GM12878 (cell line): ENCODE results near the gene ATP5PD. TPM values are rescaled to one million over a fixed set of nuclear protein-coding genes. Genes with fewer than 3 reads are reported as not detected.

Experiments used
- ATF7 ChIP-seq: fragments of 450-650 bp; IDR thresholded peaks from 2 replicates; pipeline ENCODE4 v1.6.1; 2016; ENCODE audit warnings: low read depth, mild to moderate bottlenecking
- BRCA1 ChIP-seq: IDR thresholded peaks from 2 replicates; pipeline ENCODE4 v1.6.1; 2011; ENCODE audit warnings: low read depth, low read length, improper control_type of control experiment
- CHD1 ChIP-seq: IDR thresholded peaks from 2 replicates; pipeline ENCODE4 v1.6.1; 2012; ENCODE audit warnings: low read depth, low read length, improper control_type of control experiment
- ELK1 ChIP-seq: IDR thresholded peaks from 2 replicates; pipeline ENCODE4 v1.6.1; 2012; ENCODE audit warnings: low read depth, low read length, improper control_type of control experiment
- EZH2 ChIP-seq: IDR thresholded peaks from 2 replicates; pipeline ENCODE4 v1.6.1; 2012; ENCODE audit warnings: low read depth, mild to moderate bottlenecking, control low read depth, inconsistent platforms, low read length, borderline replicate concordance; ENCODE audit not compliant: control insufficient read depth
- GATAD2B ChIP-seq: fragments of 450-650 bp; conservative IDR thresholded peaks from 2 replicates; pipeline ENCODE4 v1.6.1; 2017; ENCODE audit warnings: low read depth, mild to moderate bottlenecking, moderate library complexity
- IRF3 ChIP-seq: fragments of 450-650 bp; IDR thresholded peaks from 2 replicates; pipeline ENCODE4 v1.6.1; 2014; ENCODE audit warnings: mild to moderate bottlenecking
- IRF5 ChIP-seq: fragments of 450-650 bp; IDR thresholded peaks from 2 replicates; pipeline ENCODE4 v1.6.1; 2017; ENCODE audit warnings: borderline replicate concordance
- NFYA ChIP-seq: IDR thresholded peaks from 2 replicates; pipeline ENCODE4 v1.6.1; 2011; ENCODE audit warnings: low read depth, mild to moderate bottlenecking, low read length, improper control_type of control experiment, borderline replicate concordance
- POLR2AphosphoS2 ChIP-seq: IDR thresholded peaks from 2 replicates; pipeline ENCODE4 v1.6.1; 2011; ENCODE audit warnings: low read depth, mild to moderate bottlenecking, low read length, improper control_type of control experiment, moderate library complexity
- POU2F2 ChIP-seq: IDR thresholded peaks from 3 replicates; pipeline ENCODE4 v1.6.1; 2011; ENCODE audit warnings: low read depth, mild to moderate bottlenecking, low read length, borderline replicate concordance
- RB1 ChIP-seq: fragments of 450-650 bp; formaldehyde crosslinking; IDR thresholded peaks from 2 replicates; pipeline ENCODE4 v1.6.1; 2017; ENCODE audit warnings: mild to moderate bottlenecking, borderline replicate concordance
- SMAD5 ChIP-seq: IDR thresholded peaks from 2 replicates; pipeline ENCODE4 v1.6.1; 2016; ENCODE audit warnings: antibody characterized with exemption, low read depth
- SREBF1 ChIP-seq: IDR thresholded peaks from 2 replicates; pipeline ENCODE4 v1.6.1; 2012; ENCODE audit warnings: mild to moderate bottlenecking, low read length
- TAF1 ChIP-seq: IDR thresholded peaks from 2 replicates; pipeline ENCODE4 v1.6.1; 2011; ENCODE audit warnings: mild to moderate bottlenecking, low read depth, low read length, borderline replicate concordance
- TARDBP ChIP-seq: IDR thresholded peaks from 2 replicates; pipeline ENCODE4 v1.6.1; 2016; ENCODE audit warnings: borderline replicate concordance
- TCF3 ChIP-seq: IDR thresholded peaks from 2 replicates; pipeline ENCODE4 v1.6.1; 2012; ENCODE audit warnings: low read depth, mild to moderate bottlenecking, low read length, borderline replicate concordance; ENCODE audit not compliant: insufficient read depth
- ZNF24 ChIP-seq: fragments of 450-650 bp; IDR thresholded peaks from 2 replicates; pipeline ENCODE4 v1.6.1; 2017; ENCODE audit warnings: antibody characterized with exemption, mild to moderate bottlenecking
- ZNF274 ChIP-seq: IDR thresholded peaks from one replicate; pipeline ENCODE4 v1.8.0; 2011; ENCODE audit not compliant: insufficient read length, insufficient read depth
- polyA plus RNA-seq, 11 experiments: library from polyadenylated mRNA; depleted of rRNA in 4 of 11; unstranded in 6 of 11; stranded (reverse) in 5 of 11; fragments of >200 nt; fragmentation: Nextera tagmentation in 4 of 11; fragmentation: Illumina TruSeq in 1 of 11; extraction: Ambion mirVana in 4 of 11; extraction: Trizol in 1 of 11; gene quantifications; 1 replicate in 1 of 11; 2 replicates in 10 of 11; pipeline versions ENCODE4 v1.2.1 to v1.2.3, GENCODE V29; 2011 to 2016; ENCODE audit warnings: inconsistent platforms in 2 of 11, missing spikeins in 2 of 11, low read depth in 1 of 11
- total RNA-seq, 4 experiments: library from RNA; depleted of rRNA in 3 of 4; stranded (reverse); fragments of >200 nt in 3 of 4; fragmentation: Illumina TruSeq in 1 of 4; extraction: Trizol in 1 of 4; gene quantifications; 2 replicates each; pipeline versions ENCODE4 v1.2.1 to v1.2.3, GENCODE V29; 2013 to 2021
- TF ChIP-seq, protein P1 (sequence below): fragments of 150-350 bp; IDR thresholded peaks from 2 replicates; pipeline ENCODE4 v1.6.1; 2016; ENCODE audit warnings: low read depth, low read length
- TF ChIP-seq, protein P2 (sequence below): fragments of 450-650 bp; conservative IDR thresholded peaks from 2 replicates; pipeline ENCODE4 v1.6.1; 2017; ENCODE audit warnings: mild to moderate bottlenecking, moderate library complexity

Gene ATP5PD
- total and polyA plus RNA-seq, 10 of the 15 experiments (the other 5 are each of a cell fraction or from before 2014, with no cell fraction given): 172 to 772 (median 321) TPM

DNA sequence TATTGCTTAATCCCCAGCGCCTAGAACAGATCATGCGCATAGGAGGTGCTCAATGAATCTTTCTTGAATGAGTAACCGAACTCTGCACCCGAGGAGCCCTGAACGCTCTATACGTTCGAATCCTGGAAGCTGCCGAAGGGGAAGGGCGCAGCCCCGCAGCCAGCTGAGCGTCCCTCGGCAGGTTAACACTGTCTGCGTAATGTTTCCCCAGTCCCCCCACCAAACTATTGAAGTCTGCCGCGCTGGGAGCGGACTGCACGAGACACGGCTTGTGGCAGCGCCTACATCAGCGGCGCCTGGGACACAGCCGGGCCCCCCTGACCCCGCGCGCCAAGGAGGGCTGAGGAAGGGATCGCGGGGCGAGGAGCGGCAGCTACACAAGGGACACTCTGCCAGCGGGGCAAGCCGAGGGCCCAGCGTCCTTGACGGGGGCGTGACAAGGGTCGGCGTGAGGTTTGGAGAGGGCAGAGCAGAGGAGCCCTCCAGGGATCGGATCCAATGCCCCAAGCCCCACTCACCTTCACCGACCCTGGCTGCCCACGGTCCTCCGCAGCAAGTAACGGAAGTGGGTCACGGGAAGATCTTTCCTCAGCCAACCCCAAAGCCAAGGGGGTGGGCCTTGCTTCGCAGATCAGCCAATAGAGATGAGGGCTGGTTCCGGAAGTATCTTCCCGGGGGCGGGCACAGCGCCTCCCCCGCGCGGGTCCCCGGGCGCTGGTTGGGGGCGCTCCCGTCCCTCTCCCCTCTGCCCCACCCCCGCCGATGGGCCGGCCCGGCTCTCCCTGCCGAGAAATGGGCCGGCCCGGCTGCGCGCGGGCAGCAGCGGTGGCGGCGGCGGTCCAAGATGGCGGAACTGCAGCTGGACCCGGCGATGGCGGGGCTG lies at the start of gene ATP5PD, which contains the start of gene KCTD2 (continued):
- TF ChIP-seq NFYA (peak; percentile 58; the same call in 1 of the 2 replicates), ELK1 (peak; percentile 69), TAF1 (peak; percentile 57; the same call in 1 of the 2 replicates), POLR2AphosphoS2 (peak; percentile 95), CHD1 (peak; percentile 96), GATAD2B (peak; percentile 71; the same call in 1 of the 2 replicates), BRCA1 (no peak), EZH2 (no peak), POU2F2 (0 out of 3 replicates have a peak, but pooled peaks have one; percentile 8), ATF7 (peak; percentile 67), ZNF24 (no peak), TARDBP (peak; percentile 60; the same call in 1 of the 2 replicates), ZNF274 (no peak), RB1 (peak; percentile 55; the same call in 1 of the 2 replicates), SREBF1 (peak; percentile 86), SMAD5 (peak; percentile 92), IRF5 (no peak), IRF3 (peak; percentile 90), TCF3 (no peak)
- TF ChIP-seq, protein P1, sequence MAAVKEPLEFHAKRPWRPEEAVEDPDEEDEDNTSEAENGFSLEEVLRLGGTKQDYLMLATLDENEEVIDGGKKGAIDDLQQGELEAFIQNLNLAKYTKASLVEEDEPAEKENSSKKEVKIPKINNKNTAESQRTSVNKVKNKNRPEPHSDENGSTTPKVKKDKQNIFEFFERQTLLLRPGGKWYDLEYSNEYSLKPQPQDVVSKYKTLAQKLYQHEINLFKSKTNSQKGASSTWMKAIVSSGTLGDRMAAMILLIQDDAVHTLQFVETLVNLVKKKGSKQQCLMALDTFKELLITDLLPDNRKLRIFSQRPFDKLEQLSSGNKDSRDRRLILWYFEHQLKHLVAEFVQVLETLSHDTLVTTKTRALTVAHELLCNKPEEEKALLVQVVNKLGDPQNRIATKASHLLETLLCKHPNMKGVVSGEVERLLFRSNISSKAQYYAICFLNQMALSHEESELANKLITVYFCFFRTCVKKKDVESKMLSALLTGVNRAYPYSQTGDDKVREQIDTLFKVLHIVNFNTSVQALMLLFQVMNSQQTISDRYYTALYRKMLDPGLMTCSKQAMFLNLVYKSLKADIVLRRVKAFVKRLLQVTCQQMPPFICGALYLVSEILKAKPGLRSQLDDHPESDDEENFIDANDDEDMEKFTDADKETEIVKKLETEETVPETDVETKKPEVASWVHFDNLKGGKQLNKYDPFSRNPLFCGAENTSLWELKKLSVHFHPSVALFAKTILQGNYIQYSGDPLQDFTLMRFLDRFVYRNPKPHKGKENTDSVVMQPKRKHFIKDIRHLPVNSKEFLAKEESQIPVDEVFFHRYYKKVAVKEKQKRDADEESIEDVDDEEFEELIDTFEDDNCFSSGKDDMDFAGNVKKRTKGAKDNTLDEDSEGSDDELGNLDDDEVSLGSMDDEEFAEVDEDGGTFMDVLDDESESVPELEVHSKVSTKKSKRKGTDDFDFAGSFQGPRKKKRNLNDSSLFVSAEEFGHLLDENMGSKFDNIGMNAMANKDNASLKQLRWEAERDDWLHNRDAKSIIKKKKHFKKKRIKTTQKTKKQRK: peak; percentile 94
- TF ChIP-seq, protein P2, sequence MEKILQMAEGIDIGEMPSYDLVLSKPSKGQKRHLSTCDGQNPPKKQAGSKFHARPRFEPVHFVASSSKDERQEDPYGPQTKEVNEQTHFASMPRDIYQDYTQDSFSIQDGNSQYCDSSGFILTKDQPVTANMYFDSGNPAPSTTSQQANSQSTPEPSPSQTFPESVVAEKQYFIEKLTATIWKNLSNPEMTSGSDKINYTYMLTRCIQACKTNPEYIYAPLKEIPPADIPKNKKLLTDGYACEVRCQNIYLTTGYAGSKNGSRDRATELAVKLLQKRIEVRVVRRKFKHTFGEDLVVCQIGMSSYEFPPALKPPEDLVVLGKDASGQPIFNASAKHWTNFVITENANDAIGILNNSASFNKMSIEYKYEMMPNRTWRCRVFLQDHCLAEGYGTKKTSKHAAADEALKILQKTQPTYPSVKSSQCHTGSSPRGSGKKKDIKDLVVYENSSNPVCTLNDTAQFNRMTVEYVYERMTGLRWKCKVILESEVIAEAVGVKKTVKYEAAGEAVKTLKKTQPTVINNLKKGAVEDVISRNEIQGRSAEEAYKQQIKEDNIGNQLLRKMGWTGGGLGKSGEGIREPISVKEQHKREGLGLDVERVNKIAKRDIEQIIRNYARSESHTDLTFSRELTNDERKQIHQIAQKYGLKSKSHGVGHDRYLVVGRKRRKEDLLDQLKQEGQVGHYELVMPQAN: peak; percentile 80
